GM21526 (cell line): ENCODE measurements around the gene LRTM2.

Experiments used
- ATAC-seq: cut with Tn5 transposase; IDR thresholded peaks from one replicate; pipeline ENCODE4 v1.9.1; 2021; ENCODE audit warnings: moderate library complexity; ENCODE audit not compliant: unreplicated experiment, low FRiP score

Gene LRTM2

DNA sequence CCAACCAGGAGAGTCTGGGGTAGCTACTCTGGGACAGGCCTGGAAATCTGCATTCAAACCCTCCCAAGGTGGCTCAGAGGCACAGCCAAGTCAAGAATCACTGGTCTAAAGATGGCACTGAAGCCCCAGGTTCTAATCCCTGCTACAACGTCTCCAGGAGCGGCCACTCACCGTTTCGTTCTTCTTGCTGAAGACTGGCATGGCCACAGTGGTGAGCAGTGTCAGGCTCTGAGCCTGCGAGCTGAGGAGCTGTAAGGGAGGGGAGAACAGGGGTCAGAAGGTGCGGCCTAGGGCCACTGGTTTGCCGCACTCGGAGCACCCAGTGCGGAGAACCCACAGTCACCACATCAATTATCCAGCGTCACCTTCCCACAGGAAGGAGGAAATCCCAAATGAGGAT is 59.3 kb downstream of the LRTM2 start:
- ATAC-seq, result no peak

DNA sequence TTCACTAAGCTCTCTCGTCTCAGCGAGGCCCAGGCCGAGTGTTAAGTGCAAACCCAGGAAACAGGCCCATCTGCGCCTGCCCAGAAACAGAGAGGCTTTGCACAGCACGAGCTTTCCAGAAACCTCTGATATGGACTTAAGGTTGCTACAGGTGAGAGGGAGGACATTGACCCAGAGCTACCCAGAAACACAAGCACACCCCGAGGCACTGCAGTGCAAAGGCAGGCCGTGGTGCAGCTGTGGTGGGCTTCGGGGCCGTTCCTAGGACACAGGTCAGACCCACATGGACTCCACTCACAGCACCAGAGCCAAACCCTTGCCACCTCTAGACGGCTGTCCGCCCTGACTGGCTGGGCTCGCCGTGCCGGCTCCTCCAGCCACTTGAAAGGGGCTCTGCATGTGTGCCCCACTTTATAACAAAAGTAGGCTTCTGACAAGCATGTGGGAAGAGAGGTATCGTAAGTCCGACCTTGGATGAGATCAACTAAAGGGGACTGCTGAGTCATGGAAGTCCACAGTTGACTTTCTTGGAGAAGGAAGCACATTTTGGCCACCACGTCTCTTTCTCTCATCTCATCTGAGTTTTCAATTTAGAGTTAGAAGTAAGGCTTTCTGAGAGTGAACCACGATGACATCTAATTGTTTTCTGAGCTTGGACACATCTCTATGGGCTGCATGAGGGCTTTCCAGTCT is 59.9 kb downstream of the LRTM2 start:
- no peak for ATAC-seq

DNA sequence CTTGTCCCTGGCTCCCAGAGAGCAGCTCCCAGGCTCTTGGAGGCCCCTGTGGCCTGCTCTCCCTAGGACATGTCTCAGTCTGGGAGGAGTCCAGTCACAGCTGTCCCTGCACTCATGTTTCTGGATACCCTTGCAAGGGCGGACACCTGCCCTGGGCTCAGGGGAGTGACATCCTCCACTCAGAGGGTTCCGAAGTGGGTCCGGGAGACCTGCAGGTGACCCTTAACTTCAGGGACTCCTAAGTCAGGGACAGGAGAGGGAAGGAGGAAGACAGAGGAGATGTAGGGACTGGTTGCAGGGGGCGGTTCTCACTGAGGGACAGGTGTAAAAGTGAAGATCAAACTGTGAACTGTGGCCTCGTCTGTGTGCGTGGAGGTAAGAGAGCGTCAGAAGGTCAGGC is 60.5 kb downstream of the LRTM2 start:
- ATAC-seq, result no peak

GRCh38 chr12:1881301-1881700 is 60.9 kb downstream of the LRTM2 start:
- ATAC-seq, result no peak

GRCh38 chr12:1881936-1882335 is 61.6 kb downstream of the LRTM2 start:
- ATAC-seq, result no peak

DNA sequence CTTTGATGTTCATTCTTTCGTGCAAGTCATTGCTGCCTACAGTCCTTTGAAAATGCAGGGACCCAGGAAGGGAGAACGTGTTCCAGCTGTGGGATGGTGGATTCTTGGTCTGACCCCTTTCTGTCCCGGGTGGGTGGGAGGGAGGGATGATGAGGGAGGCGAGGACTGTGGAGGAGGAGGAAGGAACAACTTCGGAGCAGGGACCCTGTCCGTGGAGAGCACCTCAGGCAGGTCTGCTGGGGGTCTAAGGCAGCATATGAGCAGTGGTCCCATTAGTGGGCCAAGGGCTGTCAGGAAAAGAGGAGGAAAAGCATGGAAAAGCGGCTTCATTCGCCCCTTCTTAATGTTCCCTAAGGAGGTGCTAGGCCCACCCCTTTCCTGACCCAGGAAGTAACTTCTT is 62.0 kb downstream of the LRTM2 start:
- no peak for ATAC-seq

DNA sequence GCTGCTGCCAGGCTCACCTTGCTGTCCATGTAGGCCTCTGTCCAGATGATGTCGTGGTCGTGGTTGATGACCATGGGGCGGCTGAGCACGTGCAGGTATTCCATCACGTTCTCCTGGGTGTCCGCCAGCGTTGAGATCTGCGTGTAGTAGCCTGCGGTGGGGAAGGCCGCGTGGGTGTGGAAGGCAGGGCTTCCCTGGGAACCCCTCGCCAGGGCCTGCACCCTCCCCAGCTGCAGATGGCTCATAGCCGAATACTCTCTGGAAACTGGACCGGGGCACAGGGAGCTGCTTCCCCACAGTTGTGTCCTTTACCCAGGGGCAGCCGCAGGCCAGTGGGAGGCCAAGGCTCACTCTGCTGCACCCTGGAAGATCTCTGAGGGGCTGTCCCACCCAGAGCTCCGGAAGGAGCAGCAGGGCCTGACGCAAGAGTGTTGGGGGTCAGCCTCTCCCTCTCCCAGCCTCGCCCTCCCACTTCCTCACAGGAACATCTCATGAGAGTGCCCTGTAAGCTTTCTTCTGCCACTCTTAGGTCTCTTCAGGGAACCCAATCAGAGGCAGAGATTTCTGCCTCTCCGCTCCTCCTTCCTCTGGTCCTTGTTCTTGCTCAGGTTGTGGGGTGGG is 62.6 kb downstream of the LRTM2 start:
- ATAC-seq, result no peak

- no peak for ATAC-seq
Measured at GRCh38 chr12:1883513-1883912, 63.1 kb downstream of the LRTM2 start.

DNA sequence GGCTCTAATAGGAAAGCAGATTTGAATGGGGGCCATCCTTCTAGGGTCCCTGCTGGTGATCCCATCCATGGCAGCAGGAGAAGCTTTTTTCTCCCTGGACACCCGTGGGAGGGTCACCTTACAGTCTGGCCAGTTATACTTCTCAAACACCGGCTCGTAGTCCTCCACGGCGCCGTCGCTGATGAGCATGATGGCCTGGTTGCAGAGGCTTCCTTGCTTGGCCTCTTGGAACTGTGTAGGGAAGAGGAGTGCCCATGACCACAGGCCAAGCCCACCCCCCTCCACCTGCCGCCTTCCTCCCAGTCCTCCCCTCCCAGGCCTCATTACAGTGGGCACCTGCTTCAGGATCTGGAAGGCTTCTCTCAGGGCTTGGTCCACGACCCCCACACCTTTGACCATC is 64.3 kb downstream of the LRTM2 start:
- no peak for ATAC-seq

DNA sequence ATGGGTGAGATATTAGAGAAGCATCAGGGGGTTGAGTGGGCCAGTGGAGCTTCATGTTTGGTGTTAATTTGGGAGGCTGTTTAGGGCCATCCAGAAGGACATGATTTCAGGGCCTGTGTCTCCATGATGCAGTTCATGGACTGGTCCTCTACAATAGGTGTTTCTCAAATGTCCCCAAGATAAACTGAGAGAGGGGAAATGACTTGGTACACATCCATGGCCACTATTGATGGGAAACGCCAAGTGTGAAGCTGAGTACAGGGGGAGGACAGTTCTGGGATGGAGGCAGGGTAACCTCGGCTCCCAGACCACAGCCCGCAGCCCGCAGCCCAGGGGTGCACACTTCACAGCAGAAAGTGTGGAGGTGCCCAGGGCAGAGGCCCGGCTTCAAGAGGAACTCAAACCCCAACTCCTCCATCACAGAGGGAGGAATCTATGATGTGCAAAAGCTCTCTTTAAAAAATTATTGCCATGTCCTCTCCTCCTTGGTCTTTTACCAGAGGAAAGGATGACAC is 64.8 kb downstream of the LRTM2 start:
- no peak for ATAC-seq

DNA sequence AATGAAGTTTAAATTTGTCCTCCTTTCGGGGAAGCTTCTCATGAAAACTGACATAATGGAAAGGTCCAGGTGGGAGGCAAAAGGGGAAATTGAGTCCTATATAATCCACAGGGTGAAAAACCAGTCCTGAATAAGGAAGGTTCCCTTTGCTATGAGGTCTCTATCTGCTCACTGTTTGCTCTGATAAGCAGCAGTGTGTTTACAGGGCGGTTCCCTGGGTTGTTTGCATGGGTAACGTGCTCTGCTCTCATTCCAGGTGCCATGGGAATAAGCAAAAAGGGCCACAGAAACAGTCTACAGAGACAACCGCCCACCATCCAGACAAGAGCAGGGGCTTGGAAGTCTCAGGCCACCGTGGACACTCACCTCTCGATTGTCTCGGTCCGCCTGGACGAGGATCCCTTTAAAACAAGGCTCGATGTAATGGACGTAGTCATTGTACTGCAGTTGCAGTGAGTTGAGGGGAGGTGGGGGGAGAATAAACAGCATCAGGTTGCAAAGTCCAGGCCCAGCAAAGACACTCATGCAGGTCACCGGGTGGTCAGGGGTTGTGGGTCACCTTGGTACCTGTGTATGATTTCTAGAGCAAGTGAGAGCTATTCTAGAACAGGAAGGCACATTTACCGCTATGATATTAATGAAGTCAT is 65.4 kb downstream of the LRTM2 start:
- no peak for ATAC-seq
